Renal cortex interstitium (tissue), 11 donors: ENCODE results near the gene RAB43. TPM values are rescaled to one million over a fixed set of nuclear protein-coding genes. Genes with fewer than 3 reads are reported as not detected.
"Not testable (repeated sequence)": the region's sequence is repeated elsewhere in the genome, so short reads cannot be mapped to it uniquely, and the experiment has no call there.

Source experiments
- DNase-seq, 11 donors: peaks; one replicate each; pipeline ENCODE4 v3.0.0-alpha.2; 2013; ENCODE audit warnings: low read depth in 9 of 11, low spot score in 4 of 11; ENCODE audit errors: extremely low read depth in 1 of 11
- polyA plus RNA-seq, 3 donors: library from polyadenylated mRNA; unstranded; fragments of 120-200 nt; gene quantifications; one replicate each; pipeline ENCODE4 v1.2.1, GENCODE V29; 2013; ENCODE audit not compliant: insufficient read length in 3 of 3

Gene RAB43
- polyA plus RNA-seq, 3 donors: 4.6 to 8.1 (median 6.1) TPM

GRCh38 chr3:129069313-129070085, 52.1 kb downstream of the RAB43 start:
- DNase-seq: not testable (repeated sequence)

GRCh38 chr3:129068291-129068886, 53.2 kb downstream of the RAB43 start:
- no peak for DNase-seq

- DNase-seq: not testable (repeated sequence)
Measured at GRCh38 chr3:129067719-129068118, 53.9 kb downstream of the RAB43 start.

DNA sequence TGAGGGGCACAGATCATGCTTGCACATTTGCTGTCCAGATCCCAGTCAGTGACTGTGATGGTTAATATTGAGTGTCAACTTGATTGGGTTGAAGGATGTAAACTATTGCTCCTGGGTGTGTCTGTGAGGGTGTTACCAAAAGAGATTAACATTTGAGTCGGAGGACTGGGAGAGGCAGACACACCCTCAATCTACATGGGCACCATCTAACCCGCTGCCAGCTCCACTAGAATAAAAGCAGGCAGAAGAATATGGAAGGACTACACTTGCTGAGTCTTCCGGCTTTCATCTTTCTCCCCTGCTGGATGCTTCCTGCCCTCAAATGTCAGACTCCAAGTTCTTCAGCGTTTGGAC, 55.9 kb downstream of the RAB43 start:
- no peak for DNase-seq

DNA sequence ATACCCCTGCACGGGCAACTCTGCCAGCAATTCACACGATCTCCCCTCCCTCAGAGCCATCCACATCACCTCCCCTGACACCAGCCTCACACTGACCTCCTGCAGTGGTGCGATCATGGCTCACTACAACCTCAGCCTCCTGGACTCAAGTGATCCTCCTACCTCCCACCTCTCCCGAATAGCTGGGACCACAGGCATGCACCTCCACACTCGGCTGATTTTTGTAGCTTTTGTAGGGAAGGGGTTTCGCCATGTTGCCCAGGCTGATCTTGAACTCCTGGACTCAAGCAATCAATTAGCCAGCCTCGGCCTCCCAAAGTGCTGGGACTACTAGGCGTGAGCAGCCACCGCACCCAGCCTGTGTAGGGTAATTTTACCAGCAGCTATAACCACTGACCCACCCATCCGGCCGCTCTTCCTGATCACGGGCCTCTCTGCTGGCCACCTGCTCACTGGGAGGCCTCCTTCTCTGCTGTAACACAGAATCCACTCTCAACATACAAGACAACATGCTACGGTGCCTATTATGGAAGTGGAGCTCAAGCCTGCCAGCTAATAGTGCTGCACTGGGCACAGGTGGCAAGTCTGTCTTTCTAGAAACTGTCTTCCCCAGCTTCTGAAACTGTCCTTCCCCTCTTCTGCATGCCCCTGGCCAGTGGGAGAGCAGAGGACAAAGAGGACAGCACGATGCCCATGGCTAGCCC, 56.4 kb downstream of the RAB43 start:
- DNase-seq: no peak

- DNase-seq: no peak
Measured at GRCh38 chr3:129063841-129064482, 57.6 kb downstream of the RAB43 start.

DNA sequence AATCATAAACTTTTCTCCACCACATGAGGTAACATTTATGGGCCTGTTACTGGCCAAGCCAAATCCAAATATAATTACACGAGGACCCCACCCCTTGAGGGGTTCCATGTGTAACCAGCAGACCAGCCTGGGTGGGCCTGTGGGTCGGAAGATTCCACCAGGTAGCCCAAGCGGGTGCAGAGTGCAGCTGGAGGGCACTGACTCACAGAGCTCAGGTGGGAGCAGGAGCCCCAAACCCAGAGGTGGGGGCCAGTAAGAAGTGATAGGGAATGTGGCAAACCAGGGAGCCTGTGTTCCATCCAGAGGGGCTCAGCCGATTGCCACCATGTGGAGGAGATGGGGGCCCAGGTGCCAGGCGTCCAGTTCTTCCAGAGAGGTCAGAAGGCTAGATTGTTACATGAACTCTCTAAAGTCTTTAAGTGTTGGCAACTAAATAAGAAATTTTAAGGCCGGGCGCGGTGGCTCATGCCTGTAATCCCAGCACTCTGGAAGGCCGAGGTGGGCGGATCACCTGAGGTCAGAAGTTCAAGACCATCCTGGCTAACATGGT, 58.4 kb downstream of the RAB43 start:
- DNase-seq: no peak

GRCh38 chr3:129061888-129062834, 59.4 kb downstream of the RAB43 start:
- DNase-seq: no peak

DNA sequence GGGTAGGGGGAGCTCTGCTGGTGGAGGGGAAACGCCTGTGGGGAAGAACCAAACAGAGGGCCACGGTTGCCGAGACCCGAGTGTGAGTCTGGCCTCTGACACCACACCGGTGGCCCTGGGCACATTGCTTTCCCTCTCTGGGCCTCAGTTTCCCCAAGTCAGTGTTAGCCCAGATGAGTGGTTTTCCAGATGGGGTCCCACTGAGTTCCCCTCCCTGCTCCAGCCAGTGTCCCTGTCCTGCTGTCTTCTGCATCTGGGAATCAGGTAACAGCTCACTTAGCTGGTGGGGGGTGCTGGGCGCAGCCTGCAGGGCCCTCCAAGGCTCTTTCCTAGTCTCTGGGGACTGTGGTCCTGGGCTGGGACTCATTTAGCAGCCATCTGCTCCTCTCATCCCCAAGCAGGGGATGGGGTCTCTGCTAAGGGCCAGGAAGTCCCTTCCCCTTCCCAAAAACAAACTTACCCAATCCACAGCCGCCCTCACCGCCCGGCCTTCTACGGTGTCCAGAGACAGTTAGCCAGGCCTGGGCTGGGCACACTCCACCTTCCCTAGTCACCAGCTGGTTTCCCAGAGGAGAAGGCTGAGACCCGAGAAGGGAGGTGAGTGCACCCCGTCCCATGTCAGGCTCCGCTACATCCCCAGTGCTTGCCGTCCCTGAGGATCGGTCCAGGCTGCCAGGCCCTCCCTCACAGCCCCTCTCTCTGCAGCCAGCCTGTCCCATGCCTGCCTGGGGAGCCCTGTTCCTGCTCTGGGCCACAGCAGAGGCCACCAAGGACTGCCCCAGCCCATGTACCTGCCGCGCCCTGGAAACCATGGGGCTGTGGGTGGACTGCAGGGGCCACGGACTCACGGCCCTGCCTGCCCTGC, 60.3 kb downstream of the RAB43 start:
- no peak for DNase-seq

DNA sequence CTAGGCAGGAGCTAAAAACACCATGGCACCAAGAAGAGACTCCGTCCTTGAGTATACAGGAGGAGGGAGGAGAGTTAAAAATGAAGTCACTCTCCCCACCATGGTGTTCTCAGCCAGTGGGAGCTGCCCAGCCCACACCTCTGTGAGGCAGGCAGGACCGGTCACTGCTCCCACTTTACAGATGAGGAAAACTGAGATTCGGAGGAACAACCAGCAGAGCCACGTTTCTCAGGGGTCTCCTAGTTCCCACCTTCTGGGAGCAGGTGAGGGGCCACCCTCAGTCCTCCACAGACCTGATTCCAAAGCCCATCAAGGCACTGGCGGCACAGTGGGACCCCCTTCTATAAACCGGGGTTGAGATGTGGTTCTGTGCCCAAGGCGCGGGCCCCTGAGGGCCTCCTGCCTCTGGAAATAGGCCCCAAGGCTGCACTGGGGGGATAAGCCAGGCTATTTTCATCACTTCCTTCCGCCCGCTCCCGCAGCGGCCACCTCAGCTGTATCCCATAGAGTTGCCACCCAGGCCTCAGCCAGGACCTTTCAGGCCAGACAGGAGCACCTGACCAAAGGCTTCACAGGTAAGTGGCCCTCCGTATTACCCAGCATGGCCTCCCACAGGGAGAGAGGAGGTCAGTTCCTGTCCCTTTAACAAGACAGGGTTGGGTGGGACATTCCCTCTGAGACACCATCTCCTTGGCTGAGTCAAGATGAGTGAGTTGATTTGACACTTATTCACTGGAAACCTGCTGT, 61.2 kb downstream of the RAB43 start, which contains the start of gene GP9:
Gene GP9, plus strand, starts transcription at position 504 of the 747 bp plus-strand sequence. CDS start 961 bp downstream, outside the sequence.
- no peak for DNase-seq

DNA sequence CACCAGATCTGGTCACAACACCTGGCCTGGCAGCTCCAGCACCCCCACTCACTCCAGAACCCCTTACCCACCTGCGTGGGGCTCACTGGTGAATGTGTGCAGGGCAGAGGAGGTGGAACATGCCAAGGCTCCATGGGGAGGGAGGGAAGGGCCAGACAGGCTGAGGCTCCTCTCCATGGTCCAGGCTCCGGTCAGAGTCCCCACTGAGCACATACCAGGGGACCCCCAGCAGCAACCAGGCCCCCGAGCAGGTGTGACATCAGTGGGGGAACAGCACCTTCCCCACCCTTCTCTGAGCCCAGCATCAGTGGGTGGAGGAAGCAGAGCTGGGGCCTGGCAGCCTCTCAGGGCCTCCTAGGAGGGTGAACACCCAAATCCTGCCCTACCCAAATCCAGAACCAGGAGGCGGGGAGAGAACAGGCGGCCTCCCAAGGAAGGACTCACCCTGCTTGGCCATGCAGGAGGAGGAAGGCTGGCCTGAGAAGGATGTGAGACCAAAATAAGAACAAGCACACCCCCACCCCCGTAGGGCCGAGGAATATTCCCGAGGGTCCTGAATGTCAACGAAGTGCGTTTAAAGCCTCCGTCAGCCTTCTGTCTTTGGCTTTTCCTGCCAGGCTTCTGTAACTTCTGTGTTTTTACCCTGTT, 62.2 kb downstream of the RAB43 start:
- DNase-seq: no peak

- DNase-seq: no peak
Measured at GRCh38 chr3:129058441-129059200, 63.0 kb downstream of the RAB43 start.

DNA sequence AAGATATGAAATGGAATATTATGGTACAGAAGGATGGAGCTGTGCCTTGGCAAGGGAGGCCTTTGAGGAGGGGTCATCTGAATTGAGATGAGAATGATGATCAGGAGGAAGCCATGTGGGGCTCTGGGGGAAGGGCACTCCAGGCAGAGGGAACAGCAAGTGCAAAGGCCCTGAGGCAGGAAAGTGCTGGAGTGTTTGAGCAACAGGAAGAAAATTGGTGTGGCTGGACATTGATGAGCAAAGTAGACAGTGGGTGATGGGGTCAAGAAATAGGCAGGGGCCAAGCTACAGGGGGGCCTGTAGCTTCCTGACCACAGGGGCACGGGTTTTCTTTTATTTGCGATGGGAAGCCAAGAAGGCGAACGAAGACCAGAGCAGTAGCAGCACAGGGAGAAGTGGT, 64.4 kb downstream of the RAB43 start:
- no peak for DNase-seq

DNA sequence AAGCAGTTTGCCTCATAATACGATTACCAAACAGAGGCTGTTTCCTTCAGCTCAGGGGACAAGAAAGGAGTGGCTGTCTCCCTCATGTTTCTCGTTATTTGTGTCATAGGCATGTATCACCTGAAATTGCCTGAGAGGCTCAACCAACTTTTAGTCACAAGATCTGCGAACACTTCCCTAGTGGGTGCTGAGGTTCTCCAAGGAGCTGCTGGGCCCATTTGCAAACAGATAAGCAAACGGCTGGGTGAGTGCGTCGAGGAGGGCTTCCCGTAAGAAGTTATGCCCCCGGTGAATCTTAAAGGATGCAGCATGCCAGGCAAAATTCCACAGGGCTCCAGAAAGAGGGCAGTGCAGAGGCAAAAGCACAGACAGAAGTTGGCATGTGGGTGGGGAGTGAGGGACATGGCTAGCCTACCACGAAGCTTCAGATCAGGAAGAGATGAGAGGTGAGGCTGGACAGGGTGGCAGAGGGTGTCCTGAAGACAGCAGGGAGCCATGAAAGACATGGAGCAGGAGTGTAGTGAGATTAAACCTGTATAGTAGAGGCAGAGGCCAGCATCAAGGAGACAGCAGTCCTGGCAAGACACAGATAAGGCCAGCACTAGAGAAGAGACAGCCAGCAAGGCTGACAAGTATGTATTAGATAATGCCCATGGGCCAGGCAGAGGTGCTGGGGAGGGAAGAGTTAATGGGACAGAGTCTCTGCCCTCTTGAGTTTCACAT, 65.0 kb downstream of the RAB43 start:
- no peak for DNase-seq

DNA sequence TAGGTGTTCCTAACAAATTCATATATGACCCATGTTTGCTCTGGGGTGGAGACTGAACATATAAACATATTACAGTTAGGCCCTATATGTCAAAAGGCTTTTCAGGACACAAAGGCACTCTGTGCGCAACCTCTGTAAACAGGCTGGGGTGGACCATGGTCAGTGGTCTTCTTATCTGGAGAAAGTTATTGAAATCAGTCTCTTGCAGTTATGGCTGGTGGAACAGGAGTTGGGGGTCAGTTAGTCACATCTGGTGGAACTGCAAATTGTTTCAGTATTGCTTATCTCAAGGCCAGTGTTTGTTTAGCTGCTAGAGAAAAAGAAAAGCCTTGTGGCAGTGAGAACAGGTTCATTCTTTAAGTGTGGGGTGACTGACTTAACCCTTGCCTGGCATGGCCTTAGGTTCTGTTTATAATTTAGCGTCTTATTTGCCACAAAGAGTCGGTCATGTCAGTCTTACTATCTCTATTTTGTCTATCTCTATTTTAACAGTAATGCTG, 66.9 kb downstream of the RAB43 start:
- DNase-seq: no peak
